GM19238 (cell line): ENCODE results near the gene FHIT.

ENCODE experiments used
- DNase-seq: peaks from one replicate; pipeline ENCODE4 v3.0.0; 2011; ENCODE audit warnings: low spot score; ENCODE audit not compliant: insufficient read length

FHIT gene

DNA sequence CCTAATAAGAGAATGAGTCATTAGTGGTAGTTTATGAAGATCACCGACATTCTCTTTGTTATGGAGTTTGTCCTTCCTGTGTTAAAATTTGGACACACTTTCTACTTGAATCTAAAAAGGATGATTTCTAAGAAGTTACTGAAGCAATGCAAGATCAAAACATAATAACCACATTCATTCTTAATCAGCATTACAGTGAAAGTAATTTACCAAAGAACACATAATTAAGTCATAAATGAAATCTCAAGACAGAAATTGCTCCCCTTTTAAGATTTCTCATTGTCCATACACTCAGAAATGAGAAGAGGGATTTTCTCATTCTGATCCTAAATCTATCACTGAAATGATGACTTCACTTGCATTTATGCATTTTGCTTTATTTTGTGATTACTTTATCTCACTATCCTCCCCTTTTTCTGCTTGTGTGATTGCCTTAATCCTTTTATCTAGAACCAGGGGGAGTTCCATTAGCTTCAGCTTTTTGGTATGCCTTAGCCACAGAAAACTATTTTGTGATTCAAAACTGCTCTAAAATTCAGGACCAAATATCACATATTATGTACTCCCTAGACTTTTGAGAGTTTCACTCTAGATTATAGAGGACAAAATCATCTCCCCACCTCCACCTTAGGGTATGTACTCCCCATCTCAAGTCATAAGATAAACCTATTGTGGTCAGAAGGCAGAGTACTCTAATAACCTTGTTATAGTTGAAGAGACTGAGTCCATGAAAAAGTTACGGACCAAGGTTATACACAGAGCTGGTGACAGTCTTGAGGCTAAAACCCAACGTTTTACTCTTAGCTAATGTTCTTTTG lies 1383.9 kb downstream of the FHIT start:
- DNase-seq = no peak

GRCh38 chr3:59866076-59866475 lies 1385.2 kb downstream of the FHIT start:
- DNase-seq = no peak

- DNase-seq = no peak
Observed at GRCh38 chr3:59865351-59865750, 1385.9 kb downstream of the FHIT start.

DNA sequence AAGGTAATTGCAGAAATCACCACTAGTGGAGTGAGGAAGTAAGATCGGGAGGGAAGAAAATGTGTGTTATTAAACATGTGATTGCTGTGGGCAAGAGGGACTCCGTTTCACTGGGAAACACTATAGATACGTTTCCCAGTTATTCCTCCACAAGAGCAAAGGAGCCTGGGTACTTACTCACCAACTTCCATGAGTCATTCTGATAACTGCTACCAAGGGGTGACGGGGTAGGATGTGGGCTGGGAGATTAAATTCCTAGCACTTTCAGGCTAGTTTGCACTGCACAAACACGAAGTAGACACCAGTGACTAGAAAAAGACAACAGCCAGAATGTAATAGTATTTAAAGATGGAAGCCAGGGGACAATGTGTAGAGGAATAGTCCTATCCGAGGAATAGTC lies 1388.6 kb downstream of the FHIT start:
- no peak for DNase-seq

DNA sequence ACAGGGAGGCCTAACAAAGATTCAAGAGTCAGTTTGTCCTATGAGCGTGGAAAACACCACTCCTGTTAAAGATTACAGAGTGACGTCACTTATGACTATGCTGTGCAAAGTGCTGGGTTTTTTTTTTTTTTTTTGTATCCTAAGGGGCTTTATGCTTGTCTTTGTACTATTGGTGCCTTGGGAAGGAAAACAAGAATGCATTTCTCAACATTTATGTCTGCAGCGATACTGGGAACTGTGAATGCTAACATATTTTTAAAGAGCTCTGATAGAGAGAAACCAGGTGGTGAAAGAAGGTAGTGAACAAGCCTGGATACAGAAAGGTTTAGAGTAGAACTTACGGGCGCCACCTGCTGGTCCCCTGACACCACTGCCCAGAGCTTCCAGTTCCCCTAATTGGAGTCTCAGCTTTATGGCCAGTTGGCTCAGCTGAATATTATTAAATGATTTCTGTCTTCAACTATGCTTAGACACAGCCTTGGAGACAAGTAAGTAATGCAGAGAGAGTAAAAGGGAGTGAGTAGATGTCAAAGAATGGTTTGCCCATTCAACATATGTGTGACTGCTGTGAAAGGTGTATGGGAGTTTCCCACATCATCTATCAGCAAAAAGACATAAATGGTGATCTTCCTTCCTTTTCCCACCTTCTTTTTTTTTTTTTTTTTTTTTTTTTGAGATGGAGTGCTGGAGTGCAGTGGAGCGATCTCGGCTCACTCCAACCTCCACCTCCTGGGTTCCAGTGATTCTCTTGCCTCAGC lies 1393.5 kb downstream of the FHIT start:
- DNase-seq = peak; percentile 22

DNA sequence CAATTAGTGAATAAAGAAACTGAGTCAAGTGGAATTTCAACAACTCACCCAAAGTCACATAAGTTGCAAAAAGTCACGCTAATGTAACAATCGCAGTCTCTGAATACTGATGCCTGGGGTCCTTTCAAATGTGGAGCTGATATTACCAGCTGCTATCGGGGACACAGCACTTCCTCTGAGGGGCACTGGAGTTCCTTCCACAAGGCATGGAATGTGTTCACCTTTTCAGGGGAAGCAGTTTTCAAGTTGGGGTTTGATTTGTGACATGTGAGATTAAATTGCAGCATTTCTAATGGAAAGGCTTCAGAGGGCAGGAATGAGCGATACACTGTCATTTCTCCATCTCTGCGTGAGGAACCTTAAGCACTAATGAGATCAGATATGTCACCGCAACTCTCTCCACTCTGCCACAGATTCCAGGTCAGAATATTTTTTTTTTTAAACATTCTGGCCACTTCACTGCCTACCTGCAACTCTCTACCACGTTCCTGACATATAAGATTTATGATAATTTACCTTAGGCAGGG lies 1394.3 kb downstream of the FHIT start:
- DNase-seq = no peak

DNA sequence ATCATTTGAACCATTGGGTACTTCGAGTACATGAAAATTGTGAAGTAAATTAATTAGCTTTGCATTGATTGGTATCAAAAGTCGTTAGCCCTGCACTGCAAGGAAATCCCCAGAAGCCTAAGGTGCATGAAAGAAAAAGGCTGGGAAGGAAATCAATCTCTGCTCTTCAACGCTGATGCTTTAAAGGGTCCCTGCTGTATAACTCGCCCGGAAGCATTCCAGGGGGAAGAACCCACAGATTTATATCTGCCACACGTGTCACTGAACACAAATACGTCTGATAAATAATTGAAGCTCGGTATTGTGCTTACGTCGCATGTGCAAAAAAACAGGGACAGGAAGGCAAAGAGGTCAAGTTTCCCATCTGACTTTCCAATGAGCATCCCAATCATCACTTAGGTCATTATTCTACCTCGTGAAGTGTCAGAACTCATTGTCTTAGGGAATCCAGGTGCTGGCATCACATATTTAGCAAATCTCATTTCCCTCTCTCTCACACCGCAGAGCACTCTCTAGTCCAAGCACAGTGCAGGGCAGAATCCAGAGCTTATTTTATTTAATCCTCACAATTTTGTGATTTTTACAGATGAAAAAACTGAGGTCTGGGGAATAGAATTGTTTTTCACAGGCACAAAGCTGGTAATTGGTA lies 1397.1 kb downstream of the FHIT start:
- DNase-seq = no peak

DNA sequence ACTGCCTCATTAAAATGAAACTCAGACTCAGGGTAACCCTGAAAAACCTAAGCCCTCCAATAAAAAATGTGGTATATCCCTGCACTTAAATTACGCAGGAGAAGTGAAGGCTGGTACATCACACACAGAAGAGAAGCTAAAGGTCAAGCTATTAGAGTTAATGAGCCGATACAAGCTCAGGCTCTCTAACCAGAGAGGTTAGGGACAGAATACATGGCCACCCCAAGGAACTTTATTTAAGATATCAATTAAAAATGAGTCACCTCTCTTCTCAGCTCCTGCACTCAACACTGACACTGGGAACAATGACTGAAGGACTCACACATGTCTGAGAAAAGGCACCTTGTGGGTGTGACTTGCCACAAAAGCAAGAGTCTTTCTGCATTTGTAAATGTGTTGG lies 1400.8 kb downstream of the FHIT start:
- no peak for DNase-seq

DNA sequence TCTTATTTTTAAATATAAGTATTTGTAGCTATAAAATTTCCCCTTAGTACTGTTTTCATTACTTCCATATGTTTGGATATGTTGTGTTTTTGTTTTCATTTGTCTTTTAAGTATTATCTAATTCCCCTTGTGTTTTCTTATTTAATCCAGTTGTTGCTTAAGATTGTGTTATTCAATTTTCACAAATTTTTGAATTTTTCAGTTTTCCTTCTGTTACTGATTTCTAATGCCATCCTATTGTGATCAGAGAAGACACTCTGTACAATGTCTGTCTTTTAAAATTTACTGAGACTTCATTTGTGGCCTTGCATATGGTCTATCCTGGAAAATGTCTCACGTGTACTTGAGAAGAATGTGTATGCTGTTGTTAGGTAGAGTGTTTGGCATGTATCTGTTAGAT lies 1405.9 kb downstream of the FHIT start:
- no peak for DNase-seq

DNA sequence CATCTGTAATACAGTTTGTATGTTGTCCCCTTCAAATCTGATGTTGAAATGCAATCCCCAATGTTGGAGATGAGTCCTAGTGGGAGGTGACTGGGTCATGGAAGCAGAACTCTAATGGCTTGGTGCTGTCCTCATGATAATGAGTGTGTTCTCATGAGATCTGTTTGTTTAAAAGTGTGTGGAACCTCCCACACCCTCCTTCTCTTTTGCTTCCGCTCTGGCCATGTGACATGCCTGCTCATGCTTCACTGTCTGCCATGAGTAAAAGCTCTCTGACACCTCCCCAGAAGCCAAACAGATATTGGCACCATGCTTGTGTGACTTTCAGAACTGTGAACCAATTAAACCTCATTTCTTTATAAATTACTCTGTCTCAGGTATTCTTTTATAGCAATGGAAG lies 1407.4 kb downstream of the FHIT start:
- no peak for DNase-seq

- DNase-seq = no peak
Observed at GRCh38 chr3:59839810-59840515, 1411.3 kb downstream of the FHIT start.

GRCh38 chr3:59839283-59839682 lies 1412.0 kb downstream of the FHIT start:
- no peak for DNase-seq

DNA sequence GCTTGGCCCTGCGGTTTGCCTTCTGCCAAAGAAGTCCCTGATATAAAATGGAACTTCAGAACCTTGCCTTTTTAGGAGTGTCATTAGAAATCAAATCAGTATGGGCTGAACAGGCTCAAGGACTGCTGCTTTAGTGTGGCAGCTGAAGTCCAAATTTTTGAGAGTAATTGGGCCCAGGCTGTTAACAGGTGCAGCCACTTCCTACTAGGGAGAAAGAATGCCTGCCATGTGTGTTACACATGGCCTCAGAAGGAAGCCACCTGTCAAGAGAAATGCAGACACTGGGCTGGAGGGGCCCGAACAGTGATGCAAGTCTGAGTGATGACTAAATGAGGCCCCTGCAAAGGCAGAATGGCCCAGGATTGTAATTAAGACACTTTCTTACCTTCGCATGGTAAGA lies 1414.7 kb downstream of the FHIT start:
- no peak for DNase-seq

- DNase-seq = no peak
Observed at GRCh38 chr3:59832702-59833101, 1418.5 kb downstream of the FHIT start.

- DNase-seq = no peak
Observed at GRCh38 chr3:59832241-59832640, 1419.0 kb downstream of the FHIT start.

GRCh38 chr3:59831394-59831793 lies 1419.9 kb downstream of the FHIT start:
- no peak for DNase-seq

DNA sequence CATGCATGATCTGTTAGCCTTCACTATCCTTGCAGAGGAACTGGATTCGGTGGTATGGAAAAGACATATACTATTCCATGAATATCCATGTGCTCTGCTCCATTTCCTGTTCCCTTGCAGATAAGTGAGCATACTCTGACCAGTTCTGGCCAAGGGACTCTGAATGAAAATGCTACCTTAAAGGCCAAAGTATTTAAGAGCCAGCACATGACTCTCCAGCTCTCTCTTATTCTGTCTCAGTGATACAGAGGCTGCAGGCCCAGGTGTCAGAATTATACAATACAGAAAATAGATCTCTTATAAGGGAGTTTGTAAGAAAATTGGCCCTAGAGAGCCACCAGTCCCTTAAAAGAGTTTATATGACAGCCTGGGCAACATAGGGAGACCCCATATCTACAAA lies 1421.7 kb downstream of the FHIT start:
- no peak for DNase-seq

GRCh38 chr3:59824876-59825275 lies 1426.4 kb downstream of the FHIT start:
- no peak for DNase-seq

DNA sequence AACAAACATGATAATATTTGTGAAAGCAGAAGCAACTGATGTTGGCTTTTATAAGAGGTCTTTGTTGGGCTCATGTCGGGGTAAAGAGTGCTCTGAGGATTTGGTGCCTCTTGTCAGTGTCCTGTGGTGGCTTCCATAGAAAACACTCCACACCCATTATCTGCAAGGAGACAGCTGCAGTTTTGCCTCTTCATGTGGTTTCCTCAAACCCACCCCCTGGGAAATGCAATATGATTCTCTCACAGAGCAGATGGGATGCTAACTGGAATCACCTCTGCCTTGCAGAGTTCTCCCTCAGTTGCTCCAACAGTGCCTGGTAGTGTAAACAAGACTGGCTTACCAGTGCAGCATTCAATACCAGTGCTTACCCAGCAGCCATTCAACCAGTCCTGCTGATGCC lies 1430.0 kb downstream of the FHIT start:
- DNase-seq = no peak

DNA sequence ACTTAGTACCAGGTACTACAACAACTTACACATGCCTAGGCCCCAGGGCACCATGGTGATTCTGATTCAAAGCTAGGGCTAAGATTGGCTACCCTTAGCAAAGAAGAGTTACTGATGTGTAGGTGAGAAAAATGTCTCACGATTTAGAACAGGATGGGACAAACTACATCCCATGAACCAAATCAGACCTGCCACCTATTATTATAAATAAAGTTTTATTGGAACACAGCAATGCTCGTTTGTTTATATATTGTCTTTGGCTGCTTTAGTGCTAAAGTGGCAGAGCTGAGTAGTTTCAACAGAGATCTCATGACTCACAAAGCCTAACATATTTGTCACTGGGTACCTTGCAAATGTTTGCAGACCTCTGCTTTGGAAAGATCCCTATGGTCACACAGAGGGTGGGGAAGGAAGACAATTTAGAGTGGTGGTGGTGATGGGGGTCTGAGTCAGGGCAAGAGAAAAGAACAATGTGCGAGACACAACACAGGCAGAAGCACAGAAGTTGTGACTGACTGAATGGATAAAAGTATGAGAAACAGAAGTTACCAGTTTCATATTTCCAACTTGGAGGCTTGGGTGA lies 1430.8 kb downstream of the FHIT start:
- DNase-seq = no peak

DNA sequence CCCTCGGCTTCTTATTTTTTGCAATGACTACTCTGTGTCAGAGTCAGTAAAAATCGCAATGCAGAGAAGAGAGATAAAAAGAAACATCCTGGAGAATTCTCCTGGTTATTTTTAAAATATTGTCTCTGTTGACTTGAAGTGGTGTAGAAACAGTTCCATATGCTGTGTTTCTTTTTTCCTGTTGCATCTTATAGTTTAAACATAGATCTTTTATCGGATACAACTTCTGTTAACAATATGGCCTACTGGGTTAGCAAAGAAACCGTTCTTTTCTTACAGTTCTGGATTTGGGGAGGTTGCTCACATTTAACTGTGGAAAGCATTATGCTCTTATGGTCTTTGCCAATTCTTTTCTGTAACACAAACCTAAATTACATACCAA lies 1432.3 kb downstream of the FHIT start:
- DNase-seq = no peak
